ENCODE measurements around the gene ZNF615. TPM values are rescaled to one million over a fixed set of nuclear protein-coding genes. Genes with fewer than 3 reads are reported as not detected.

The ZNF615 gene
- total and polyA plus RNA-seq, 2 donors (not counting 1 experiment from before 2014, with no cell fraction given): 7.8 to 14.7 TPM

DNA sequence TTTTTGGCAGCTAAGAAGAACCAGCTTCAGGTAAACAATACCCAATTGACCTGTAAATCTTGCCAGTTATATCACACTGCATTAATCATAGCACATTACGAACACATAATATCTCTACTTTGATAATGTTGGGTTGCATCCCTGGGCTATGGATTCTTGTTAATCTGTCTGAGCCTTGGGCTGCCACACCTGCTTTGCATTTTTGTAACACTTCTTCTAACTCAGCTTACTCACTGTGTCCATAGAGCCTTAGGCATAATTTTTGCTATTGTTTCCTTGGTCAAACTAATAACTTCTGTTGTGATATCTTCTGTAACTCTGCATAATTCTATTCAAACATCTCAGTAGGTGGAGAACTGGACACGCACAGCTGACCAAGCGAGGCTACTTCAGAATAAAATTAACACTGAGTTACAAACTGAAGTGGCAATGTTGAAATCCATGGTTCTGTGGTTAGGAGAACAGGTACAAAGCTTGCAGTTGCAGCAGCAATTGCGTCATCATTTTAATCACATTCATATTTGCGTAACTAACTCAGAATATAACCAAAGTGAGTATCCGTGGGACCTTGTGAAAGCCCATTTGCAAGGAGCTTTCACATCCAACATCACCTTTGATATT is 27.8 kb downstream of the ZNF615 start:
- Histone ChIP-seq H3K9me3 (ENCODE audit: control insufficient read depth, insufficient read depth, low read depth, low read length) (no peaks in the 10 kb centered on the region), H3K4me1 (ENCODE audit: control insufficient read depth, extremely low read depth, insufficient read depth, low read length) (no peaks in the 10 kb centered on the region), H3K9ac (ENCODE audit: insufficient read depth, low read length) (no peak overlapping the region), H3K79me2 (ENCODE audit: control insufficient read depth, insufficient read depth, low read length) (peaks cover 4% of the 10 kb centered on the region), H2AFZ (ENCODE audit: low read length) (no peak overlapping the region), H3K27ac (ENCODE audit: insufficient read depth, low read length) (no peak overlapping the region), H4K20me1 (ENCODE audit: control insufficient read depth, extremely low read depth, insufficient read depth, low read length) (no peaks in the 10 kb centered on the region), H3K4me2 (ENCODE audit: extremely low read depth, insufficient read depth, low read length) (no peak overlapping the region), H3K27me3 (ENCODE audit: control insufficient read depth, insufficient read depth, low read length) (no peaks in the 10 kb centered on the region), H3K4me3 (replicated peaks in 1 of 4; ENCODE audit: control extremely low read depth in 1 of 4, insufficient read depth in 1 of 4, low read depth in 3 of 4, low read length in 4 of 4) (no peak overlapping the region), H3K36me3 (ENCODE audit: control insufficient read depth, insufficient read depth, low read length) (no peaks in the 10 kb centered on the region)
- DNase-seq (ENCODE audit: low read depth in 2 of 2): no peak
- no peak for TF ChIP-seq EZH2 (IDR thresholded peaks at IDR 0.05; ENCODE audit: low read length, missing control alignments)
- TF ChIP-seq, protein P1, sequence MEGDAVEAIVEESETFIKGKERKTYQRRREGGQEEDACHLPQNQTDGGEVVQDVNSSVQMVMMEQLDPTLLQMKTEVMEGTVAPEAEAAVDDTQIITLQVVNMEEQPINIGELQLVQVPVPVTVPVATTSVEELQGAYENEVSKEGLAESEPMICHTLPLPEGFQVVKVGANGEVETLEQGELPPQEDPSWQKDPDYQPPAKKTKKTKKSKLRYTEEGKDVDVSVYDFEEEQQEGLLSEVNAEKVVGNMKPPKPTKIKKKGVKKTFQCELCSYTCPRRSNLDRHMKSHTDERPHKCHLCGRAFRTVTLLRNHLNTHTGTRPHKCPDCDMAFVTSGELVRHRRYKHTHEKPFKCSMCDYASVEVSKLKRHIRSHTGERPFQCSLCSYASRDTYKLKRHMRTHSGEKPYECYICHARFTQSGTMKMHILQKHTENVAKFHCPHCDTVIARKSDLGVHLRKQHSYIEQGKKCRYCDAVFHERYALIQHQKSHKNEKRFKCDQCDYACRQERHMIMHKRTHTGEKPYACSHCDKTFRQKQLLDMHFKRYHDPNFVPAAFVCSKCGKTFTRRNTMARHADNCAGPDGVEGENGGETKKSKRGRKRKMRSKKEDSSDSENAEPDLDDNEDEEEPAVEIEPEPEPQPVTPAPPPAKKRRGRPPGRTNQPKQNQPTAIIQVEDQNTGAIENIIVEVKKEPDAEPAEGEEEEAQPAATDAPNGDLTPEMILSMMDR (conservative IDR thresholded peaks at IDR 0.05 in 1 of 2, IDR thresholded peaks at IDR 0.05 in 1 of 2; ENCODE audit: low read depth in 1 of 2, low read length in 2 of 2): no peak

DNA sequence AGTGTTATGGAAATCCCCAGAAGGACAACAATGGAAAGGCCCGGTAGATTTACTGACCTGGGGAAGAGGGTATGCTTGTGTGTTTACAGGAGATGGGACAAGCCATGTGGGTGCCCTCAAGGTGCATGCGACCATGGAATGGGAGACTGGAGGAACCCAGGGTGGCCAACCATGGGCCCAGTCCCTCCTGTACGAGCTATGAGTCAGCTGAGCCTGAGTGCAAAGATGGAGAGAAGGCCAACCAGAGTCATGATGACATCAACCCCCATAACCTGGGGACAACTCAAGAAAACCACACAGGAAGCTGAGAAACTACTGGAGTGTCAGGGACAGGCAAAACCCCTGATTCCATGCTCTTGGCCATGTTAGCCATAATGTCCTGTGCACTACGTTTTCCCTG is 29.1 kb downstream of the ZNF615 start:
- no peak overlapping the region for H2AFZ ChIP-seq (ENCODE audit: low read length)
- peaks cover 2% of the 10 kb centered on the region for H3K79me2 ChIP-seq (ENCODE audit: control insufficient read depth, insufficient read depth, low read length)
- H4K20me1 ChIP-seq (ENCODE audit: control insufficient read depth, extremely low read depth, insufficient read depth, low read length): no peaks in the 10 kb centered on the region
- H3K9ac ChIP-seq (ENCODE audit: insufficient read depth, low read length): no peak overlapping the region
- no peak overlapping the region for H3K4me3 ChIP-seq (replicated peaks in 1 of 4; ENCODE audit: control extremely low read depth in 1 of 4, insufficient read depth in 1 of 4, low read depth in 3 of 4, low read length in 4 of 4)
- DNase-seq (ENCODE audit: low read depth in 2 of 2): no peak
- H3K27me3 ChIP-seq (ENCODE audit: control insufficient read depth, insufficient read depth, low read length): no peaks in the 10 kb centered on the region
- TF ChIP-seq, protein P1 (conservative IDR thresholded peaks at IDR 0.05 in 1 of 2, IDR thresholded peaks at IDR 0.05 in 1 of 2; ENCODE audit: low read depth in 1 of 2, low read length in 2 of 2): no peak
- no peak for TF ChIP-seq EZH2 (IDR thresholded peaks at IDR 0.05; ENCODE audit: low read length, missing control alignments)
- H3K4me2 ChIP-seq (ENCODE audit: extremely low read depth, insufficient read depth, low read length): no peak overlapping the region
- H3K9me3 ChIP-seq (ENCODE audit: control insufficient read depth, insufficient read depth, low read depth, low read length): no peaks in the 10 kb centered on the region
- no peak overlapping the region for H3K27ac ChIP-seq (ENCODE audit: insufficient read depth, low read length)
- no peaks in the 10 kb centered on the region for H3K4me1 ChIP-seq (ENCODE audit: control insufficient read depth, extremely low read depth, insufficient read depth, low read length)
- H3K36me3 ChIP-seq (ENCODE audit: control insufficient read depth, insufficient read depth, low read length): no peaks in the 10 kb centered on the region

DNA sequence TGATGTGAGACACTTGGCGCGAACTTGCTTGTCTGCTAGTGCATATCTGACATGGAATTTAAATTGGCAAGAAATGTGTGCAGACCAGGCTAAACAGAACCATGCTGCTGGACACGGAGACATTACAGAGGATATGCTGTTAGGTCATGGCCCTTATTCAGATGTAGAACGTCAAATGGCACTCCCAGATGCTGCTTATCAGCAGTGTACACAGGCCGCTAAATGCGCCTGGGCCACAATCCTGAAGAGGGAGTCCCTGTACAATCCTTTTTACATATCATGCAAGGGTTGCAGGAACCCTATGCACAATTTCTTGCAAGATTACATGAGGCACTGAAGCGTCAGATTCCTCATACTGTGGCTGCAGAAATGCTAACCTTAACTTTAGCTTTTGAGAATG is 30.7 kb downstream of the ZNF615 start:
- H3K4me2 ChIP-seq (ENCODE audit: extremely low read depth, insufficient read depth, low read length): no peak overlapping the region
- H3K27ac ChIP-seq (ENCODE audit: insufficient read depth, low read length): no peak overlapping the region
- no peak overlapping the region for H2AFZ ChIP-seq (ENCODE audit: low read length)
- H3K4me3 ChIP-seq (replicated peaks in 1 of 4; ENCODE audit: control extremely low read depth in 1 of 4, insufficient read depth in 1 of 4, low read depth in 3 of 4, low read length in 4 of 4): no peak overlapping the region
- TF ChIP-seq, protein P1 (conservative IDR thresholded peaks at IDR 0.05 in 1 of 2, IDR thresholded peaks at IDR 0.05 in 1 of 2; ENCODE audit: low read depth in 1 of 2, low read length in 2 of 2): no peak
- no peak for TF ChIP-seq EZH2 (IDR thresholded peaks at IDR 0.05; ENCODE audit: low read length, missing control alignments)
- H3K79me2 ChIP-seq (ENCODE audit: control insufficient read depth, insufficient read depth, low read length): peaks cover 2% of the 10 kb centered on the region
- H3K9ac ChIP-seq (ENCODE audit: insufficient read depth, low read length): no peak overlapping the region
- H3K4me1 ChIP-seq (ENCODE audit: control insufficient read depth, extremely low read depth, insufficient read depth, low read length): no peaks in the 10 kb centered on the region
- no peaks in the 10 kb centered on the region for H4K20me1 ChIP-seq (ENCODE audit: control insufficient read depth, extremely low read depth, insufficient read depth, low read length)
- no peaks in the 10 kb centered on the region for H3K9me3 ChIP-seq (ENCODE audit: control insufficient read depth, insufficient read depth, low read depth, low read length)
- no peaks in the 10 kb centered on the region for H3K27me3 ChIP-seq (ENCODE audit: control insufficient read depth, insufficient read depth, low read length)
- no peak for DNase-seq (ENCODE audit: low read depth in 2 of 2)
- no peaks in the 10 kb centered on the region for H3K36me3 ChIP-seq (ENCODE audit: control insufficient read depth, insufficient read depth, low read length)
